MCF 10A (cell line): ENCODE results near the gene CHCHD5. TPM values are rescaled to one million over a fixed set of nuclear protein-coding genes. Genes with fewer than 3 reads are reported as not detected.

Source experiments
- BruUV-seq: library from RNA; stranded (reverse); fragments of 400-500 nt; replicated peaks from 2 replicates; lab custom pipeline; 2021; lab: Mats Ljungman, UMichigan
- CTCF ChIA-PET: fragments of 300-600 bp; sonication (Branson Sonifier 250); formaldehyde crosslinking; extraction: SDS; loops from one replicate; lab custom pipeline; 2021; ENCODE audit warnings: antibody characterized with exemption, inconsistent platforms; lab: Yijun Ruan, JAX
- POLR2A ChIA-PET: fragments of 300-600, 350-650 bp; sonication (Branson Sonifier 250); formaldehyde crosslinking; extraction: SDS; loops from one replicate; lab custom pipeline; 2020; ENCODE audit warnings: antibody characterized with exemption, inconsistent platforms; lab: Yijun Ruan, JAX
- DNase-seq: peaks from one replicate; pipeline ENCODE4 v3.0.0-alpha.2; 2018; ENCODE audit not compliant: unreplicated experiment
- H3K27ac Mint-ChIP-seq: one replicate; pipeline ENCODE4 v1.8.0; 2022; ENCODE audit warnings: mild to moderate bottlenecking, low read depth, mixed read lengths; ENCODE audit not compliant: unreplicated experiment
- H3K27me3 Mint-ChIP-seq: one replicate; pipeline ENCODE4 v1.8.0; 2022; ENCODE audit warnings: mixed read lengths; ENCODE audit not compliant: insufficient read depth, unreplicated experiment
- H3K36me3 Mint-ChIP-seq: one replicate; pipeline ENCODE4 v1.8.0; 2022; ENCODE audit warnings: mild to moderate bottlenecking, moderate library complexity, mixed read lengths; ENCODE audit not compliant: insufficient read depth, unreplicated experiment
- H3K4me1 Mint-ChIP-seq: one replicate; pipeline ENCODE4 v1.8.0; 2022; ENCODE audit warnings: mixed read lengths; ENCODE audit not compliant: insufficient read depth, unreplicated experiment
- H3K4me3 Mint-ChIP-seq: one replicate; pipeline ENCODE4 v1.8.0; 2022; ENCODE audit warnings: mild to moderate bottlenecking, moderate library complexity, mixed read lengths; ENCODE audit not compliant: unreplicated experiment
- H3K9me3 Mint-ChIP-seq: one replicate; pipeline ENCODE4 v1.8.0; 2022; ENCODE audit warnings: mixed read lengths; ENCODE audit not compliant: unreplicated experiment
- intact Hi-C: fragments of 100-400 bp; cut with micrococcal nuclease; formaldehyde crosslinking; loops from 2 replicates; pipeline ENCODE4 v1.14.1; 2022
- total RNA-seq: library from RNA; stranded (reverse); gene quantifications from 2 replicates; pipeline ENCODE4 v1.2.3, GENCODE V29; 2022
- TF ChIP-seq, protein P1 (sequence below): fragments of 200-600 bp; IDR thresholded peaks from one replicate; pipeline ENCODE4 v1.8.0; 2022; ENCODE audit warnings: antibody characterized with exemption, mild to moderate bottlenecking; ENCODE audit not compliant: unreplicated experiment

Gene CHCHD5
- total RNA-seq, 1 experiment from 2014 or later, result 56.1 TPM

DNA sequence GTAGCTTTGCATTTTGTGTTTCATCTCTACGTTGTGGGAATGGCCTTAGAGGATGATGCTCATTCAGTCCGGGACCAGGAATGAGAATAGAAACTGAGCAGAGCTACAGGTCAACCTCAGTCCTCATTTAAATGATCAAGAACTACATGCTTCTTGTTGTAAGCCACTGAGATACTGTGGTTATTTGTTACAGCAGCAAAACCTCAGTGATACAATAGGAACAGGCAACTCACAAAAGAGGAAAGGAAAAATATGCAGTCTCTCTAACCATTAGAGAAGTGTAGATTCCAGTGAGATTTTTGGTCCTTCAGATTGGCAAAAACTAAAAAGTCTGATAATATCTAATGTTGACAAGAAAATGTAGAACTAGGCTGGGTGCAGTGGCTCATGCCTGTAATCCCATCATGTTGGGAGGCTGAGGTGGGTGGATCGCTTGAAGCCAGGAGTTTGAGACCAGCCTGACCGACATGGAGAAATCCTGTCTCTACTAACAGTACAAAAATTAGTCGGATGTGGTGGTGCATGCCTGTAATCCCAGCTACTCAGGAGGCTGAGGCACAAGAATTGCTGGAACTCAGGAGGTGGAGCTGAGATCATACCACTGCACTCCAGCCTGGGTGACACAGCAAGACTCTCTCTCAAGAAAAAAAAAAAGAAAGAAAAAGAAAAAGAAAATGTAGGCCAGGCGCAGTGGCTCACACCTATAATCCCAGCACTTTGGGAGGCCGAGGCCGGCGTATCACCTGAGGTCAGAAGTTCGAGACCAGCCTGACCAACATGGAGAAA lies 13.3 kb downstream of the CHCHD5 start:
- Mint-ChIP-seq H3K4me1 (peaks cover 19% of the 10 kb centered on the region), H3K27me3 (no peaks in the 10 kb centered on the region), H3K27ac (no peak overlapping the region), H3K36me3 (peaks cover 6% of the 10 kb centered on the region), H3K4me3 (no peak overlapping the region), H3K9me3 (no peaks in the 10 kb centered on the region)
- intact Hi-C loops, result no loop called here
- BruUV-seq, result no TSS peak
- DNase-seq, result no peak
- ChIA-PET POLR2A (interaction anchor here (1.5 kb wide), 1 partner anchor 129 kb away, joined by 4 read pairs; no protein-coding TSS in a partner anchor), CTCF (interaction anchor here (0.7 to 11.9 kb wide), 8 partner anchors 13 to 516 kb away, joined by 3 to 210 read pairs (median 3); no protein-coding TSS in a partner anchor)
- TF ChIP-seq, protein P1, sequence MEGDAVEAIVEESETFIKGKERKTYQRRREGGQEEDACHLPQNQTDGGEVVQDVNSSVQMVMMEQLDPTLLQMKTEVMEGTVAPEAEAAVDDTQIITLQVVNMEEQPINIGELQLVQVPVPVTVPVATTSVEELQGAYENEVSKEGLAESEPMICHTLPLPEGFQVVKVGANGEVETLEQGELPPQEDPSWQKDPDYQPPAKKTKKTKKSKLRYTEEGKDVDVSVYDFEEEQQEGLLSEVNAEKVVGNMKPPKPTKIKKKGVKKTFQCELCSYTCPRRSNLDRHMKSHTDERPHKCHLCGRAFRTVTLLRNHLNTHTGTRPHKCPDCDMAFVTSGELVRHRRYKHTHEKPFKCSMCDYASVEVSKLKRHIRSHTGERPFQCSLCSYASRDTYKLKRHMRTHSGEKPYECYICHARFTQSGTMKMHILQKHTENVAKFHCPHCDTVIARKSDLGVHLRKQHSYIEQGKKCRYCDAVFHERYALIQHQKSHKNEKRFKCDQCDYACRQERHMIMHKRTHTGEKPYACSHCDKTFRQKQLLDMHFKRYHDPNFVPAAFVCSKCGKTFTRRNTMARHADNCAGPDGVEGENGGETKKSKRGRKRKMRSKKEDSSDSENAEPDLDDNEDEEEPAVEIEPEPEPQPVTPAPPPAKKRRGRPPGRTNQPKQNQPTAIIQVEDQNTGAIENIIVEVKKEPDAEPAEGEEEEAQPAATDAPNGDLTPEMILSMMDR, result no peak

DNA sequence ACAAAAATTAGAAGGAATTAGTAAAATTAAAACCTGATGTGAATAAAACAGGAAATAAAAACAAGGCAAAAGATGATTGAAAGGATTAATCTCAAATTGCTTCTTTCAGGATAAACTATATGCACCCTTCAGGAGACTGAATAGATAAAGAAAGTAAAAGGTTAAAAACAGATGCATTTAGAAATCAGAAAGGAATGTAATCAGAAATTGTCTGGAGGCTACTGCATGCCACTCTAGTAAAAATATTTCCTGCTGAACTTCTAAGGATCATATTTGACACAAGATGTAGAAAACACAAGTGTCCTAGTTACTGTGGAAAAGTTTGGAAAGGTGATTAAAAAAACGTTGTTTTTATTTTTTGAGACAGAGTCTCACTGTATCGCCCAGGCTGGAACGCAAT lies 16.2 kb downstream of the CHCHD5 start:
- no peak overlapping the region for H3K4me3 Mint-ChIP-seq

DNA sequence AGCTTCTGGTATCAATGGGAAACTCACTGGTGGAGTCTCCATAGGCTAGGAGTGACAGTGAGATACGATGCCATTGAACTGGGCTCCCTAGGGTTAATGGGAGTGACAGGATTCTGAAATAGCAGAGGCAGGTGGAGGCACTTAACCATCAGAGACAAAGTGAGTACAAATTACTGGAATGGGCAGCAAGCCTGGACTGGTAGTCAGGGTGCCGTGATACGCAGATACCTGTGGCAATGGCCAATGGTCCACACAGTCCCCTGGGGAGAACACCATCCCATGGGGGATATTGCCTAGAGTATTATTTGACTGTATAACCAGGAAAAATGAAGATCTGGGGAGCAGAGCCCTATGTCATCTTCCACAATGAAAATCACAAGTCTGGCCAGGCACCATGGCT lies 17.3 kb downstream of the CHCHD5 start:
- Mint-ChIP-seq H3K36me3 (no peaks in the 10 kb centered on the region), H3K4me3 (no peak overlapping the region), H3K27ac (no peak overlapping the region), H3K27me3 (no peaks in the 10 kb centered on the region), H3K4me1 (peaks cover 19% of the 10 kb centered on the region), H3K9me3 (no peaks in the 10 kb centered on the region)
- intact Hi-C loops, result loop anchor here (2.0 to 10.0 kb wide), 3 partner anchors 43 to 341 kb away; partner anchors contain the start of gene SLC20A1
- no TSS peak for BruUV-seq
- ChIA-PET POLR2A (interaction anchor here (0.8 to 1.5 kb wide), 2 partner anchors 17 to 43 kb away, joined by 4 to 5 read pairs; no protein-coding TSS in a partner anchor), CTCF (interaction anchor here (0.7 to 11.9 kb wide), 5 partner anchors 19 to 126 kb away, joined by 3 to 210 read pairs (median 9); no protein-coding TSS in a partner anchor)
- TF ChIP-seq, protein P1, result no peak
- no peak for DNase-seq

More for the DNA sequence above, 16.2 kb downstream of the CHCHD5 start:
- TF ChIP-seq, protein P1, result no peak
- H3K27ac Mint-ChIP-seq, result no peak overlapping the region
- intact Hi-C loops, result loop anchor here (1.0 to 10.0 kb wide), 6 partner anchors 22 to 342 kb away; partner anchors contain the start of gene SLC20A1
- peaks cover 19% of the 10 kb centered on the region for H3K4me1 Mint-ChIP-seq
- H3K27me3 Mint-ChIP-seq, result no peaks in the 10 kb centered on the region
- ChIA-PET POLR2A (interaction anchor here (0.8 to 2.2 kb wide), 8 partner anchors 16 to 126 kb away, joined by 3 to 15 read pairs (median 8); partner anchors contain the start of genes CHCHD5 and SLC20A1), CTCF (interaction anchor here (0.6 to 11.9 kb wide), 14 partner anchors 9 to 160 kb away, joined by 3 to 210 read pairs (median 4); no protein-coding TSS in a partner anchor)
- no peaks in the 10 kb centered on the region for H3K36me3 Mint-ChIP-seq
- no TSS peak for BruUV-seq
- H3K9me3 Mint-ChIP-seq, result no peaks in the 10 kb centered on the region
- DNase-seq, result no peak

DNA sequence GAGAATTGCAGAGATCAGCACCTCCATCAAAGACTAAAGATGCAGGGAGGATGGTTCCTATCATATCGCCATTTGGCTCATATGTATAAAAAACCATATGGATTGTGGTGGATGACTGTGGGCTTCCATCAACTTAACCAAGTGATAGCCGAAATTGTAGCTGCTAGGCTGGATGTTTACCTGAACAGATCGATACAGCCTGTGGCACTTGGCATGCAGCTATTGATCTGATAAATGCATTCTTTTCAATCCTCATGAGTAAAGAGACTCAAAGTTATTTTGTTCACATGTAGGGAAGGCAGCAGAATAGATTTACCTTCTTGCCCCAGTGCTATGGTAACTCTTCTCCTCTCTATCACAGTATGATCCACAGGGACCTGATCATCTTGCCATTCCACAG lies 18.5 kb downstream of the CHCHD5 start:
- Mint-ChIP-seq H3K27me3 (no peaks in the 10 kb centered on the region), H3K36me3 (no peaks in the 10 kb centered on the region), H3K27ac (no peak overlapping the region), H3K4me3 (no peak overlapping the region), H3K9me3 (no peaks in the 10 kb centered on the region), H3K4me1 (peaks cover 19% of the 10 kb centered on the region)
- no peak for DNase-seq
- intact Hi-C loops, result loop anchor here (5.0 to 10.0 kb wide), 2 partner anchors 282 to 339 kb away; no protein-coding TSS in a partner anchor
- ChIA-PET CTCF (interaction anchor here (5.0 to 11.9 kb wide), 2 partner anchors 23 to 125 kb away, joined by 45 to 210 read pairs; no protein-coding TSS in a partner anchor), POLR2A (interaction anchor here (1.5 kb wide), 1 partner anchor 123 kb away, joined by 4 read pairs; no protein-coding TSS in a partner anchor)
- no TSS peak for BruUV-seq
- TF ChIP-seq, protein P1, result no peak
